Calu3 (cell line): ENCODE results near the gene PTGES2. TPM values are rescaled to one million over a fixed set of nuclear protein-coding genes. Genes with fewer than 3 reads are reported as not detected.

Experiments used
- Bru-seq: library from RNA; stranded (reverse); fragments of 400-500 nt; gene quantifications from one replicate; lab custom pipeline; 2021; lab: Mats Ljungman, UMichigan
- BruChase-seq, 2 experiments: library from RNA; stranded (reverse); fragments of 400-500 nt; gene quantifications; one replicate each; lab custom pipeline; 2021; lab: Mats Ljungman, UMichigan
- BruUV-seq: library from RNA; stranded (reverse); fragments of 400-500 nt; replicated peaks from 2 replicates; lab custom pipeline; 2021; lab: Mats Ljungman, UMichigan
- CTCF ChIA-PET: fragments of 300-600 bp; sonication (Branson Sonifier 250); formaldehyde crosslinking; loops from one replicate; lab custom pipeline; 2022; ENCODE audit warnings: antibody characterized with exemption; lab: Charles Lee
- DNase-seq: peaks from one replicate; pipeline ENCODE4 v3.0.0; 2022
- H3K27ac Mint-ChIP-seq: one replicate; pipeline ENCODE4 v1.8.0; 2022; ENCODE audit warnings: mixed read lengths; ENCODE audit not compliant: unreplicated experiment
- H3K27me3 Mint-ChIP-seq: one replicate; pipeline ENCODE4 v1.8.0; 2022; ENCODE audit warnings: mixed read lengths; ENCODE audit not compliant: unreplicated experiment
- H3K36me3 Mint-ChIP-seq: one replicate; pipeline ENCODE4 v1.8.0; 2022; ENCODE audit warnings: mild to moderate bottlenecking, moderate library complexity, mixed read lengths; ENCODE audit not compliant: insufficient read depth, unreplicated experiment
- H3K4me1 Mint-ChIP-seq: one replicate; pipeline ENCODE4 v1.8.0; 2022; ENCODE audit warnings: mild to moderate bottlenecking, low read depth, mixed read lengths; ENCODE audit not compliant: unreplicated experiment
- H3K4me3 Mint-ChIP-seq: one replicate; pipeline ENCODE4 v1.8.0; 2022; ENCODE audit warnings: mild to moderate bottlenecking, low read depth, moderate library complexity, mixed read lengths; ENCODE audit not compliant: unreplicated experiment
- H3K9me3 Mint-ChIP-seq: one replicate; pipeline ENCODE4 v1.8.0; 2022; ENCODE audit warnings: low read depth, mixed read lengths; ENCODE audit not compliant: unreplicated experiment
- intact Hi-C: fragments of 100-400 bp; cut with micrococcal nuclease; formaldehyde crosslinking; loops from one replicate; pipeline ENCODE4 v1.10.0; 2022; ENCODE audit not compliant: unreplicated experiment
- long read RNA-seq: library from polyadenylated mRNA; stranded (forward); transcript quantifications from one replicate; pipeline ENCODE4 v2.0.0, GENCODE V29; 2022
- total RNA-seq: library from RNA; stranded (reverse); gene quantifications from 2 replicates; pipeline ENCODE4 v1.2.3, GENCODE V29; 2022
- TF ChIP-seq, protein P1 (sequence below): fragments of 200-600 bp; IDR thresholded peaks from one replicate; pipeline ENCODE4 v1.8.0; 2022; ENCODE audit warnings: antibody characterized with exemption; ENCODE audit not compliant: unreplicated experiment

The PTGES2 gene
- total RNA-seq = 121 and 137 TPM in 2 replicates
- Bru-seq, nascent RNA = percentile 79 among the genes with signal in this experiment
- BruChase-seq, experiment 1, labeled RNA remaining after a 6-hour chase = percentile 93 among the genes with signal in this experiment
- percentile 92 among the genes with signal in this experiment for BruChase-seq, experiment 2, labeled RNA remaining after a 2-hour chase
- long read RNA-seq, transcript PTGES2-202 (7 exons, 2,331 nt) = major isoform, 187 of 303 reads
- long read RNA-seq, partial matches to known transcripts = 50 of 303 reads
- long read RNA-seq, other reads (novel, unspliced or antisense) = 60 of 303 reads

DNA sequence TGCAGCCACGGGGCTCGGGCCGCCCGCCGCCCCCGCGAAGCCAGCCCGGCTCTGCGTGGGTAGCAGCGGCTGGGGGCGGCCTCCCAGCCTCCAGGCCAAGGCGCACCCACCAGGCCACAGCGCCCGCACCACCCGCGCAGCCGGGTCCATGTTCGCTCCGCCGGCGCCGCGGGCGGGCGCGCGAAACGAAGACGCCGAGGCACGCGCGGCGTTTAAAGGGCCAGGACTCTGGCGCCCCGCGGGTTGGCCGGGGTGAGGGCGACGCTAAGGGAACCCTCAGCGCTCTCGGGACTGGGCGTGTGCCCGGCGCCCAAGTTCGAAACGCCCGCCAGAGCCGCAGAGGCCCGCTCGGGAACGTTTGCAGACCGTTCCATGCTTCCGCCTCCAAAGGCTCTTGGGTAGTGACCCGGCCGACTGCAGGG is at the start of gene PTGES2:
Gene PTGES2 (minus strand): TSS at position 162 of the 422 bp plus-strand sequence. CDS start 12 bp downstream, at position 150.
- CTCF ChIA-PET = interaction anchor here (0.9 kb wide), 1 partner anchor 10 kb away, joined by 3 read pairs; no protein-coding TSS in a partner anchor
- Mint-ChIP-seq H3K4me1 (peaks cover 22% of the 10 kb centered on the region), H3K36me3 (peaks cover 69% of the 10 kb centered on the region), H3K27ac (peak within 1 kb of the TSS; percentile 98), H3K4me3 (peak within 1 kb of the TSS; percentile 94), H3K27me3 (no peaks in the 10 kb centered on the region), H3K9me3 (peaks cover 3% of the 10 kb centered on the region)
- TF ChIP-seq, protein P1, sequence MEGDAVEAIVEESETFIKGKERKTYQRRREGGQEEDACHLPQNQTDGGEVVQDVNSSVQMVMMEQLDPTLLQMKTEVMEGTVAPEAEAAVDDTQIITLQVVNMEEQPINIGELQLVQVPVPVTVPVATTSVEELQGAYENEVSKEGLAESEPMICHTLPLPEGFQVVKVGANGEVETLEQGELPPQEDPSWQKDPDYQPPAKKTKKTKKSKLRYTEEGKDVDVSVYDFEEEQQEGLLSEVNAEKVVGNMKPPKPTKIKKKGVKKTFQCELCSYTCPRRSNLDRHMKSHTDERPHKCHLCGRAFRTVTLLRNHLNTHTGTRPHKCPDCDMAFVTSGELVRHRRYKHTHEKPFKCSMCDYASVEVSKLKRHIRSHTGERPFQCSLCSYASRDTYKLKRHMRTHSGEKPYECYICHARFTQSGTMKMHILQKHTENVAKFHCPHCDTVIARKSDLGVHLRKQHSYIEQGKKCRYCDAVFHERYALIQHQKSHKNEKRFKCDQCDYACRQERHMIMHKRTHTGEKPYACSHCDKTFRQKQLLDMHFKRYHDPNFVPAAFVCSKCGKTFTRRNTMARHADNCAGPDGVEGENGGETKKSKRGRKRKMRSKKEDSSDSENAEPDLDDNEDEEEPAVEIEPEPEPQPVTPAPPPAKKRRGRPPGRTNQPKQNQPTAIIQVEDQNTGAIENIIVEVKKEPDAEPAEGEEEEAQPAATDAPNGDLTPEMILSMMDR = no peak
- intact Hi-C loops = no loop called here
- DNase-seq = peak; percentile 74
- no TSS peak for BruUV-seq

DNA sequence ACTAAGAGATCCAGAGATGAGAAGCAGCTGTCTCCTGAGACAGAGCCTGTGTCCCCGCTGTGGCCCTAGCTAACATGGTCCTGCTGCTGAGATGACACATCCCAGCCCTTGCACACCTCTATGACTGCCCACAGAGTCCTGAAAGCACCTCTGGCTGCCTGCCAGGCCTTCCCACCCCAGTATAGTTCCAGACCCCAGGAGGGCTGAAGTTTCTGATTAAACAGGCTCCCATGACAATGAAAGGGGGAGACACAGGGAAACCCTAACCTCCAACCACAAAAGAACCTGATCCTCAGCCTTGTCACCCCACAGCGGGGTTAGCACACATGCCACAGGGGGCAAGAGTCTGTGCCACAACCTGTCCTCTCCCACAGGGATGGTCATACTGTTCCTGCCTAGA is 48.2 kb upstream of the PTGES2 start:
- H3K27ac Mint-ChIP-seq = no peak overlapping the region
- H3K4me1 Mint-ChIP-seq = no peaks in the 10 kb centered on the region
- CTCF ChIA-PET = no interaction called here
- no peaks in the 10 kb centered on the region for H3K9me3 Mint-ChIP-seq
- no peaks in the 10 kb centered on the region for H3K27me3 Mint-ChIP-seq
- no peak for DNase-seq
- TF ChIP-seq, protein P1 = no peak
- H3K4me3 Mint-ChIP-seq = no peak overlapping the region
- intact Hi-C loops = no loop called here
- H3K36me3 Mint-ChIP-seq = peaks cover 3% of the 10 kb centered on the region
- no TSS peak for BruUV-seq

DNA sequence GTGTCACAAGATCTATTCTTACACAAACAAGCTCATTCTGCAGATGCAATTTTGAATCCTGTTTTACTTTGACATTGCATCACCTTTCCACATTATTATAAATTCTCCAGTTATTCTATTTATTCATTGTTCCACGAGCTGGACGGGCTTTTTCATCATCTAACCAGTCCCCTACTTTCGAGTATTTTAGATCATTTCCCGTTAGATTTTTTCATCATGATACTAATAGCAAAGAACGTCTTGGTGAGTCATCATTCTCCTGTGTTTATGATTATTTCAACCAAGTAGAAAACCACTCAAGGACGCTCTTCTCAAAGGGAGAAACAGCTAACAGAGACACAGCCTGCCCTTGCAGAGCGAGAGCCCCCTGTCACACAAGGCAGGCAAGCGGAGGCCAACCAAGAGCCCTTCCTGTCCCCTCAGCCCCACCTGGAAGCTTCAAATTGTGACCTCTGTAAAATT is 47.6 kb upstream of the PTGES2 start:
- intact Hi-C loops = no loop called here
- CTCF ChIA-PET = interaction anchor here (0.5 kb wide), 1 partner anchor 246 kb away, joined by 4 read pairs; the partner anchor contains the start of gene CERCAM
- DNase-seq = no peak
- no TSS peak for BruUV-seq
- Mint-ChIP-seq H3K27me3 (no peaks in the 10 kb centered on the region), H3K27ac (no peak overlapping the region), H3K4me1 (no peaks in the 10 kb centered on the region), H3K4me3 (no peak overlapping the region), H3K36me3 (peaks cover 3% of the 10 kb centered on the region), H3K9me3 (no peaks in the 10 kb centered on the region)
- TF ChIP-seq, protein P1 = no peak

DNA sequence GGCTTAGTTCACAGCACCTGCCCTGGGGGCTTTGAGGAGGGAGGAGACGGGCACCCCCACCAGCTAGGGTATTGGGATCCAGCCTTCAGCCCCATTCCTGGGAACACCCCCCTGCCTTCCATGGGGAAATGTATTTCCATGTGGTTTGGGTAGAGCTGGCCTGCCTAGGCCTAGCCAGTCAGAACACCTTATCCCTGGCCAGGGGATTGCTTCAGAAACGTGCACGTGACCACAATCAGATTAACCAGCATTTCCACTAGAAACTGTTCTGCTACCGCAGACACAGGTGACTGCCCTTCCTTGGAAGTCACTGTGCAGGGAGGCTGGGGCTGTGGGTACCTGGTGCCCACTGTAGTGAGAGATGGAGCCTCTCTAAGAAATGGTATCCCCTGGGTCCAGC is 46.5 kb upstream of the PTGES2 start:
- H3K27me3 Mint-ChIP-seq = no peaks in the 10 kb centered on the region
- no peak overlapping the region for H3K27ac Mint-ChIP-seq
- no peaks in the 10 kb centered on the region for H3K4me1 Mint-ChIP-seq
- intact Hi-C loops = no loop called here
- TF ChIP-seq, protein P1 = no peak
- no peak overlapping the region for H3K4me3 Mint-ChIP-seq
- CTCF ChIA-PET = no interaction called here
- H3K36me3 Mint-ChIP-seq = peaks cover under 1% of the 10 kb centered on the region
- DNase-seq = no peak
- BruUV-seq = no TSS peak
- H3K9me3 Mint-ChIP-seq = no peaks in the 10 kb centered on the region
